GM12878 (cell line): ENCODE results near the gene RNFT2. TPM values are rescaled to one million over a fixed set of nuclear protein-coding genes. Genes with fewer than 3 reads are reported as not detected.

Experiments used
- ATAC-seq: fragments of 200-7000 bp; cut with Tn5 transposase; 3 replicates; pipeline ENCODE4 v1.9.1; 2020; ENCODE audit warnings: mild to moderate bottlenecking, moderate library complexity
- BruUV-seq: library from RNA; stranded (reverse); fragments of 400-500 nt; replicated peaks from 2 replicates; lab custom pipeline; 2021; lab: Mats Ljungman, UMichigan
- CTCF ChIA-PET: fragments of 300-600 bp; sonication (Branson Sonifier 250); formaldehyde crosslinking; extraction: SDS; loops from one replicate; lab custom pipeline; 2021; ENCODE audit warnings: inconsistent platforms; lab: Yijun Ruan, JAX
- POLR2A ChIA-PET: fragments of 350-600 bp; formaldehyde crosslinking; extraction: SDS; loops from one replicate; lab custom pipeline; 2021; ENCODE audit warnings: inconsistent platforms; lab: Charles Lee
- RAD21 ChIA-PET: fragments of 300-600 bp; sonication (Branson Sonifier 250); formaldehyde crosslinking; loops from one replicate; lab custom pipeline; 2023; ENCODE audit warnings: antibody characterized with exemption; ENCODE audit not compliant: unreplicated experiment; lab: Charles Lee
- SMC1A ChIA-PET: fragments of 300-600 bp; sonication (Branson Sonifier 250); formaldehyde crosslinking; loops from one replicate; lab custom pipeline; 2023; ENCODE audit not compliant: unreplicated experiment, uncharacterized antibody; lab: Charles Lee
- DNase-seq: peaks from one replicate; pipeline ENCODE4 v3.0.0-alpha.2; 2011; ENCODE audit warnings: low read depth, low spot score
- FAIRE-seq: peaks from 3 replicates; lab custom pipeline; 2011; peaks lifted over from hg19 to GRCh38; lab: Jason Lieb, UNC
- H2AFZ ChIP-seq: 2 replicates; pipeline ENCODE4 v1.6.0; 2011; ENCODE audit warnings: low read depth, low read length, control low read depth; ENCODE audit not compliant: control insufficient read depth
- H3K27ac ChIP-seq: 2 replicates; pipeline ENCODE4 v1.5.1; 2011; ENCODE audit warnings: control low read depth; ENCODE audit not compliant: control insufficient read depth, insufficient read depth
- H3K27me3 ChIP-seq, 2 experiments: replicated peaks in 1 of 2; 2 replicates each; pipeline versions ENCODE4 v1.6.0 to v1.6.1; 2011; ENCODE audit warnings: low read length in 1 of 2; ENCODE audit not compliant: control insufficient read depth in 2 of 2, insufficient read depth in 2 of 2
- H3K36me3 ChIP-seq, 2 experiments: 2 replicates each; pipeline ENCODE4 v1.5.1; 2011; ENCODE audit warnings: low read length in 1 of 2; ENCODE audit not compliant: control insufficient read depth in 2 of 2, insufficient read depth in 2 of 2
- H3K4me1 ChIP-seq: 2 replicates; pipeline ENCODE4 v1.6.1; 2011; ENCODE audit warnings: mild to moderate bottlenecking, low read length, moderate library complexity, mixed read lengths; ENCODE audit not compliant: control insufficient read depth, insufficient read depth
- H3K4me2 ChIP-seq: 2 replicates; pipeline ENCODE4 v1.6.0; 2011; ENCODE audit warnings: control low read depth; ENCODE audit not compliant: control insufficient read depth, insufficient read depth
- H3K4me3 ChIP-seq: fragments of 200-600 bp; sonication (generic); 2 replicates; pipeline ENCODE4 v1.5.1; 2016
- H3K79me2 ChIP-seq: 2 replicates; pipeline ENCODE4 v1.6.0; 2011; ENCODE audit warnings: low read length; ENCODE audit not compliant: control insufficient read depth, insufficient read depth
- H3K9ac ChIP-seq: 2 replicates; pipeline ENCODE4 v1.8.0; 2011; ENCODE audit warnings: low read length, control low read depth, mixed read lengths; ENCODE audit not compliant: control insufficient read depth, insufficient read depth
- H3K9me3 ChIP-seq: replicated peaks from 3 replicates; pipeline ENCODE4 v1.5.1; 2011; ENCODE audit warnings: mild to moderate bottlenecking, low read length; ENCODE audit not compliant: control insufficient read depth, insufficient read depth
- H4K20me1 ChIP-seq: 2 replicates; pipeline ENCODE4 v1.6.0; 2011; ENCODE audit not compliant: control insufficient read depth, insufficient read depth
- CBX3 ChIP-seq: fragments of 200-600 bp; sonication (generic); IDR thresholded peaks from 2 replicates; pipeline ENCODE4 v1.6.1; 2016; ENCODE audit warnings: low read depth, borderline replicate concordance
- NR2F1 ChIP-seq: fragments of 450-650 bp; conservative IDR thresholded peaks from 2 replicates; pipeline ENCODE4 v1.6.1; 2017; ENCODE audit warnings: mild to moderate bottlenecking
- SREBF1 ChIP-seq: IDR thresholded peaks from 2 replicates; pipeline ENCODE4 v1.6.1; 2012; ENCODE audit warnings: mild to moderate bottlenecking, low read length
- WGBS: methylation state at CpG from one replicate; pipeline ENCODE4 v1.1.6; 2016; ENCODE audit warnings: low lambda C conversion rate; ENCODE audit not compliant: insufficient replicate concordance, insufficient coverage; ENCODE audit errors: missing lambda C conversion rate; 5-methylcytosine and 5-hydroxymethylcytosine counted together
- in situ Hi-C: fragments of 300-500 bp; cut with MboI; formaldehyde crosslinking; loops from 9 replicates; pipeline ENCODE4 v1.14.3; 2018; ENCODE audit warnings: mixed read lengths
- intact Hi-C: fragments of 100-400 bp; cut with micrococcal nuclease; formaldehyde crosslinking; loops from one replicate; pipeline ENCODE4 v1.14.2; 2022; ENCODE audit not compliant: unreplicated experiment
- polyA plus RNA-seq, 11 experiments: library from polyadenylated mRNA; depleted of rRNA in 4 of 11; unstranded in 6 of 11; stranded (reverse) in 5 of 11; fragments of >200 nt; fragmentation: Nextera tagmentation in 4 of 11; fragmentation: Illumina TruSeq in 1 of 11; extraction: Ambion mirVana in 4 of 11; extraction: Trizol in 1 of 11; gene quantifications; 1 replicate in 1 of 11; 2 replicates in 10 of 11; pipeline versions ENCODE4 v1.2.1 to v1.2.3, GENCODE V29; 2011 to 2016; ENCODE audit warnings: inconsistent platforms in 2 of 11, missing spikeins in 2 of 11, low read depth in 1 of 11
- total RNA-seq, 4 experiments: library from RNA; depleted of rRNA in 3 of 4; stranded (reverse); fragments of >200 nt in 3 of 4; fragmentation: Illumina TruSeq in 1 of 4; extraction: Trizol in 1 of 4; gene quantifications; 2 replicates each; pipeline versions ENCODE4 v1.2.1 to v1.2.3, GENCODE V29; 2013 to 2021
- TF ChIP-seq, protein P1 (sequence below): IDR thresholded peaks from 2 replicates; pipeline ENCODE4 v1.6.1; 2012; ENCODE audit warnings: improper control_type of control experiment, low read depth, low read length; ENCODE audit not compliant: insufficient replicate concordance
- TF ChIP-seq, protein P2 (sequence below): fragments of 450-650 bp; IDR thresholded peaks from 2 replicates; pipeline ENCODE4 v1.6.1; 2018; ENCODE audit warnings: borderline replicate concordance, mild to moderate bottlenecking; ENCODE audit not compliant: partially characterized antibody
- TF ChIP-seq, protein P3 (sequence below): fragments of 450-650 bp; IDR thresholded peaks from 2 replicates; pipeline ENCODE4 v1.6.1; 2017; ENCODE audit warnings: mild to moderate bottlenecking, low read depth, inconsistent platforms; ENCODE audit not compliant: poor library complexity, severe bottlenecking

The RNFT2 gene
- total and polyA plus RNA-seq, 10 of the 15 experiments (the other 5 are each of a cell fraction or from before 2014, with no cell fraction given): 2.5 to 17.3 (median 9.7) TPM

DNA sequence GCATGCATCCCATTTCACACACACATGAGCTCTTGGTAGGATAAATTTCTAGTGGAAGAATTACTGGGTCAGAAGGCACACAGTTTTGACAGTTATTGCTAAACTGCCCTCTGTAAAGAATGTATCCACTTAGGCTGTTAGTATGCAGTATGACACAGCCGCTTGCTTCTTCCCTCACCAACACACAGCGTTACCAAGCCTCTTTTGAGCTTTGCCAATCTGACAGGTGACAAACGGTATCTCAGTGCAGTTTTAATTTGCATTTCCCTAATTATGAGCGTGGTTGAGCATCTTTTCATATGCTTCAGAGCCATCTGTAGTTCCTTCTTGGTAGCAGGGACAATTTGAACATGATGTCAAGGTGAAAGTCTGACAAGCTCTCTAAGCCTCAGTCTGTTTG lies 100.2 kb downstream of the RNFT2 start:
- no peak for TF ChIP-seq NR2F1
- TF ChIP-seq, protein P1, sequence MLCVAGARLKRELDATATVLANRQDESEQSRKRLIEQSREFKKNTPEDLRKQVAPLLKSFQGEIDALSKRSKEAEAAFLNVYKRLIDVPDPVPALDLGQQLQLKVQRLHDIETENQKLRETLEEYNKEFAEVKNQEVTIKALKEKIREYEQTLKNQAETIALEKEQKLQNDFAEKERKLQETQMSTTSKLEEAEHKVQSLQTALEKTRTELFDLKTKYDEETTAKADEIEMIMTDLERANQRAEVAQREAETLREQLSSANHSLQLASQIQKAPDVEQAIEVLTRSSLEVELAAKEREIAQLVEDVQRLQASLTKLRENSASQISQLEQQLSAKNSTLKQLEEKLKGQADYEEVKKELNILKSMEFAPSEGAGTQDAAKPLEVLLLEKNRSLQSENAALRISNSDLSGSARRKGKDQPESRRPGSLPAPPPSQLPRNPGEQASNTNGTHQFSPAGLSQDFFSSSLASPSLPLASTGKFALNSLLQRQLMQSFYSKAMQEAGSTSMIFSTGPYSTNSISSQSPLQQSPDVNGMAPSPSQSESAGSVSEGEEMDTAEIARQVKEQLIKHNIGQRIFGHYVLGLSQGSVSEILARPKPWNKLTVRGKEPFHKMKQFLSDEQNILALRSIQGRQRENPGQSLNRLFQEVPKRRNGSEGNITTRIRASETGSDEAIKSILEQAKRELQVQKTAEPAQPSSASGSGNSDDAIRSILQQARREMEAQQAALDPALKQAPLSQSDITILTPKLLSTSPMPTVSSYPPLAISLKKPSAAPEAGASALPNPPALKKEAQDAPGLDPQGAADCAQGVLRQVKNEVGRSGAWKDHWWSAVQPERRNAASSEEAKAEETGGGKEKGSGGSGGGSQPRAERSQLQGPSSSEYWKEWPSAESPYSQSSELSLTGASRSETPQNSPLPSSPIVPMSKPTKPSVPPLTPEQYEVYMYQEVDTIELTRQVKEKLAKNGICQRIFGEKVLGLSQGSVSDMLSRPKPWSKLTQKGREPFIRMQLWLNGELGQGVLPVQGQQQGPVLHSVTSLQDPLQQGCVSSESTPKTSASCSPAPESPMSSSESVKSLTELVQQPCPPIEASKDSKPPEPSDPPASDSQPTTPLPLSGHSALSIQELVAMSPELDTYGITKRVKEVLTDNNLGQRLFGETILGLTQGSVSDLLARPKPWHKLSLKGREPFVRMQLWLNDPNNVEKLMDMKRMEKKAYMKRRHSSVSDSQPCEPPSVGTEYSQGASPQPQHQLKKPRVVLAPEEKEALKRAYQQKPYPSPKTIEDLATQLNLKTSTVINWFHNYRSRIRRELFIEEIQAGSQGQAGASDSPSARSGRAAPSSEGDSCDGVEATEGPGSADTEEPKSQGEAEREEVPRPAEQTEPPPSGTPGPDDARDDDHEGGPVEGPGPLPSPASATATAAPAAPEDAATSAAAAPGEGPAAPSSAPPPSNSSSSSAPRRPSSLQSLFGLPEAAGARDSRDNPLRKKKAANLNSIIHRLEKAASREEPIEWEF: no peak
- TF ChIP-seq, protein P2, sequence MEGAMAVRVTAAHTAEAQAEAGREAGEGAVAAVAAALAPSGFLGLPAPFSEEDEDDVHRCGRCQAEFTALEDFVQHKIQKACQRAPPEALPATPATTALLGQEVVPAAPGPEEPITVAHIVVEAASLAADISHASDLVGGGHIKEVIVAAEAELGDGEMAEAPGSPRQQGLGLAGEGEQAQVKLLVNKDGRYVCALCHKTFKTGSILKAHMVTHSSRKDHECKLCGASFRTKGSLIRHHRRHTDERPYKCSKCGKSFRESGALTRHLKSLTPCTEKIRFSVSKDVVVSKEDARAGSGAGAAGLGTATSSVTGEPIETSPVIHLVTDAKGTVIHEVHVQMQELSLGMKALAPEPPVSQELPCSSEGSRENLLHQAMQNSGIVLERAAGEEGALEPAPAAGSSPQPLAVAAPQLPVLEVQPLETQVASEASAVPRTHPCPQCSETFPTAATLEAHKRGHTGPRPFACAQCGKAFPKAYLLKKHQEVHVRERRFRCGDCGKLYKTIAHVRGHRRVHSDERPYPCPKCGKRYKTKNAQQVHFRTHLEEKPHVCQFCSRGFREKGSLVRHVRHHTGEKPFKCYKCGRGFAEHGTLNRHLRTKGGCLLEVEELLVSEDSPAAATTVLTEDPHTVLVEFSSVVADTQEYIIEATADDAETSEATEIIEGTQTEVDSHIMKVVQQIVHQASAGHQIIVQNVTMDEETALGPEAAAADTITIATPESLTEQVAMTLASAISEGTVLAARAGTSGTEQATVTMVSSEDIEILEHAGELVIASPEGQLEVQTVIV: no peak
- no peak for TF ChIP-seq CBX3
- TF ChIP-seq, protein P3, sequence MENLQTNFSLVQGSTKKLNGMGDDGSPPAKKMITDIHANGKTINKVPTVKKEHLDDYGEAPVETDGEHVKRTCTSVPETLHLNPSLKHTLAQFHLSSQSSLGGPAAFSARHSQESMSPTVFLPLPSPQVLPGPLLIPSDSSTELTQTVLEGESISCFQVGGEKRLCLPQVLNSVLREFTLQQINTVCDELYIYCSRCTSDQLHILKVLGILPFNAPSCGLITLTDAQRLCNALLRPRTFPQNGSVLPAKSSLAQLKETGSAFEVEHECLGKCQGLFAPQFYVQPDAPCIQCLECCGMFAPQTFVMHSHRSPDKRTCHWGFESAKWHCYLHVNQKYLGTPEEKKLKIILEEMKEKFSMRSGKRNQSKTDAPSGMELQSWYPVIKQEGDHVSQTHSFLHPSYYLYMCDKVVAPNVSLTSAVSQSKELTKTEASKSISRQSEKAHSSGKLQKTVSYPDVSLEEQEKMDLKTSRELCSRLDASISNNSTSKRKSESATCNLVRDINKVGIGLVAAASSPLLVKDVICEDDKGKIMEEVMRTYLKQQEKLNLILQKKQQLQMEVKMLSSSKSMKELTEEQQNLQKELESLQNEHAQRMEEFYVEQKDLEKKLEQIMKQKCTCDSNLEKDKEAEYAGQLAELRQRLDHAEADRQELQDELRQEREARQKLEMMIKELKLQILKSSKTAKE: no peak
- TF ChIP-seq SREBF1: no peak
- TF ChIP-seq, all 136 proteins: peak for 0
- H3K9me3 ChIP-seq: no peaks in the 10 kb centered on the region
- no peak overlapping the region for H3K4me3 ChIP-seq
- CTCF ChIA-PET: interaction anchor here (0.7 kb wide), 1 partner anchor 710 kb away, joined by 4 read pairs; no protein-coding TSS in a partner anchor
- ATAC-seq (no peak), DNase-seq (no peak), FAIRE-seq (no peak)
- SMC1A ChIA-PET: no interaction called here
- in situ Hi-C loops: no loop called here
- no peak overlapping the region for H3K9ac ChIP-seq
- BruUV-seq: no TSS peak
- RAD21 ChIA-PET: no interaction called here
- no peaks in the 10 kb centered on the region for H3K4me1 ChIP-seq
- 38% methylated on average over 4 of the region's 4 CpGs for WGBS
- H3K4me2 ChIP-seq: no peak overlapping the region
- no peaks in the 10 kb centered on the region for H3K27me3 ChIP-seq
- intact Hi-C loops: no loop called here
- H3K79me2 ChIP-seq: no peaks in the 10 kb centered on the region
- POLR2A ChIA-PET: no interaction called here
- no peak overlapping the region for H2AFZ ChIP-seq
- H3K36me3 ChIP-seq: peaks cover 0 to 1% of the 10 kb centered on the region in 2 experiments; a peak in 2 of 4 replicates
- no peak overlapping the region for H3K27ac ChIP-seq
- H4K20me1 ChIP-seq: no peaks in the 10 kb centered on the region
